Liver (tissue), 9 donors: ENCODE results near the gene VTN. TPM values are rescaled to one million over a fixed set of nuclear protein-coding genes. Genes with fewer than 3 reads are reported as not detected.

Experiments
- DNase-seq: peaks from one replicate; pipeline ENCODE4 v3.0.0-alpha.2; 2017; ENCODE audit warnings: low spot score
- H3K27ac ChIP-seq, 2 donors: one replicate each; pipeline ENCODE4 v1.7.0; 2013; ENCODE audit warnings: inconsistent platforms in 2 of 2, low read length in 2 of 2, control low read depth in 1 of 2, low read depth in 1 of 2, mild to moderate bottlenecking in 1 of 2
- H3K27me3 ChIP-seq, 4 donors: one replicate each; pipeline versions ENCODE4 v1.6.1 to v1.7.0; 2013; ENCODE audit warnings: low read length in 3 of 4, inconsistent platforms in 1 of 4, mild to moderate bottlenecking in 1 of 4, moderate library complexity in 1 of 4; ENCODE audit not compliant: control insufficient read depth in 4 of 4, insufficient read depth in 4 of 4
- H3K36me3 ChIP-seq, 4 donors: one replicate each; pipeline versions ENCODE4 v1.6.1 to v1.7.0; 2013; ENCODE audit warnings: low read length in 3 of 4, mild to moderate bottlenecking in 3 of 4, low read depth in 1 of 4, moderate library complexity in 1 of 4; ENCODE audit not compliant: control insufficient read depth in 4 of 4, insufficient read depth in 3 of 4
- H3K4me1 ChIP-seq, 4 donors: one replicate each; pipeline versions ENCODE4 v1.6.1 to v1.7.0; 2013; ENCODE audit warnings: low read length in 3 of 4, mild to moderate bottlenecking in 3 of 4, moderate library complexity in 1 of 4; ENCODE audit not compliant: control insufficient read depth in 4 of 4, insufficient read depth in 4 of 4
- H3K4me3 ChIP-seq, 3 donors: one replicate each; pipeline versions ENCODE4 v1.6.1 to v1.7.0; 2013; ENCODE audit warnings: low read length in 3 of 3, control low read depth in 1 of 3, low read depth in 1 of 3, mild to moderate bottlenecking in 1 of 3
- H3K9ac ChIP-seq, 2 donors: one replicate each; pipeline ENCODE4 v1.7.0; 2013; ENCODE audit warnings: low read length in 2 of 2, mild to moderate bottlenecking in 2 of 2, moderate library complexity in 2 of 2, control low read depth in 1 of 2, low read depth in 1 of 2
- H3K9me3 ChIP-seq, 4 donors: one replicate each; pipeline versions ENCODE4 v1.6.1 to v1.7.0; 2013; ENCODE audit warnings: low read length in 3 of 4; ENCODE audit not compliant: control insufficient read depth in 4 of 4
- EGR1 ChIP-seq, 2 donors: IDR thresholded peaks; 2 replicates each; pipeline ENCODE4 v1.6.1; 2016 to 2018; ENCODE audit warnings: antibody characterized with exemption in 2 of 2, low read depth in 2 of 2
- FOXA1 ChIP-seq: IDR thresholded peaks from 2 replicates; pipeline ENCODE4 v1.6.1; 2016; ENCODE audit warnings: antibody characterized with exemption
- FOXA2 ChIP-seq: IDR thresholded peaks from 2 replicates; pipeline ENCODE4 v1.6.1; 2016; ENCODE audit warnings: antibody characterized with exemption
- GABPA ChIP-seq, 2 donors: IDR thresholded peaks in 1 of 2; conservative IDR thresholded peaks in 1 of 2; 2 replicates each; pipeline ENCODE4 v1.6.1; 2016; ENCODE audit warnings: antibody characterized with exemption in 2 of 2, mild to moderate bottlenecking in 1 of 2, moderate library complexity in 1 of 2
- HNF4A ChIP-seq, 2 donors: conservative IDR thresholded peaks; 2 replicates each; pipeline ENCODE4 v1.6.1; 2016; ENCODE audit warnings: antibody characterized with exemption in 2 of 2, mild to moderate bottlenecking in 2 of 2
- HNF4G ChIP-seq: IDR thresholded peaks from 2 replicates; pipeline ENCODE4 v1.6.1; 2016; ENCODE audit warnings: antibody characterized with exemption
- NR2F2 ChIP-seq: IDR thresholded peaks from 2 replicates; pipeline ENCODE4 v1.6.1; 2016; ENCODE audit warnings: antibody characterized with exemption
- RXRA ChIP-seq, 2 donors: IDR thresholded peaks; 2 replicates each; pipeline ENCODE4 v1.6.1; 2017 to 2018; ENCODE audit warnings: antibody characterized with exemption in 2 of 2, mild to moderate bottlenecking in 1 of 2
- TAF1 ChIP-seq: conservative IDR thresholded peaks from 2 replicates; pipeline ENCODE4 v1.6.1; 2016; ENCODE audit warnings: antibody characterized with exemption, mild to moderate bottlenecking
- ZBTB33 ChIP-seq: IDR thresholded peaks from 2 replicates; pipeline ENCODE4 v1.6.1; 2016; ENCODE audit warnings: antibody characterized with exemption
- WGBS: extraction: QIAGEN DNeasy Blood & Tissue Kit; methylation state at CpG from one replicate; pipeline ENCODE4 v1.1.7; 2013; 5-methylcytosine and 5-hydroxymethylcytosine counted together
- polyA plus RNA-seq, 2 donors: library from polyadenylated mRNA; stranded (reverse) in 1 of 2; unstranded in 1 of 2; fragments of 200-250 nt in 1 of 2; fragments of >200 nt in 1 of 2; fragmentation: Nextera tagmentation in 1 of 2; extraction: Ambion mirVana in 1 of 2; gene quantifications; one replicate each; pipeline versions ENCODE4 v1.2.1 to v1.2.3, GENCODE V29; 2013 to 2015
- total RNA-seq, 2 donors: library from RNA; depleted of rRNA; stranded (reverse); fragments of >200 nt; gene quantifications; one replicate each; pipeline ENCODE4 v1.2.3, GENCODE V29; 2014
- TF ChIP-seq, protein P1 (sequence below): fragments of 150-350 bp; IDR thresholded peaks from 2 replicates; pipeline ENCODE4 v1.5.1; 2017; ENCODE audit warnings: improper control_type of control experiment, low read depth, low read length; ENCODE audit not compliant: missing input control
- TF ChIP-seq, protein P2 (sequence below): IDR thresholded peaks from 2 replicates; pipeline ENCODE4 v1.6.1; 2016; ENCODE audit warnings: antibody characterized with exemption, mild to moderate bottlenecking
- donor health status: healthy.
- donor health status: healthy.
- donor health status: healthy.
- donor health status: healthy.
- donor health status: healthy.

The VTN gene
- total and polyA plus RNA-seq, 4 donors: 1,668 to 4,059 (median 3,520) TPM

GRCh38 chr17:28348979-28349378 is 21.1 kb downstream of the VTN start:
- TF ChIP-seq HNF4G: no peak
- no peak for TF ChIP-seq GABPA (IDR thresholded peaks at IDR 0.05 in 1 of 2, conservative IDR thresholded peaks at IDR 0.05 in 1 of 2)
- TF ChIP-seq, protein P1, sequence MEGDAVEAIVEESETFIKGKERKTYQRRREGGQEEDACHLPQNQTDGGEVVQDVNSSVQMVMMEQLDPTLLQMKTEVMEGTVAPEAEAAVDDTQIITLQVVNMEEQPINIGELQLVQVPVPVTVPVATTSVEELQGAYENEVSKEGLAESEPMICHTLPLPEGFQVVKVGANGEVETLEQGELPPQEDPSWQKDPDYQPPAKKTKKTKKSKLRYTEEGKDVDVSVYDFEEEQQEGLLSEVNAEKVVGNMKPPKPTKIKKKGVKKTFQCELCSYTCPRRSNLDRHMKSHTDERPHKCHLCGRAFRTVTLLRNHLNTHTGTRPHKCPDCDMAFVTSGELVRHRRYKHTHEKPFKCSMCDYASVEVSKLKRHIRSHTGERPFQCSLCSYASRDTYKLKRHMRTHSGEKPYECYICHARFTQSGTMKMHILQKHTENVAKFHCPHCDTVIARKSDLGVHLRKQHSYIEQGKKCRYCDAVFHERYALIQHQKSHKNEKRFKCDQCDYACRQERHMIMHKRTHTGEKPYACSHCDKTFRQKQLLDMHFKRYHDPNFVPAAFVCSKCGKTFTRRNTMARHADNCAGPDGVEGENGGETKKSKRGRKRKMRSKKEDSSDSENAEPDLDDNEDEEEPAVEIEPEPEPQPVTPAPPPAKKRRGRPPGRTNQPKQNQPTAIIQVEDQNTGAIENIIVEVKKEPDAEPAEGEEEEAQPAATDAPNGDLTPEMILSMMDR: no peak
- TF ChIP-seq, protein P2, sequence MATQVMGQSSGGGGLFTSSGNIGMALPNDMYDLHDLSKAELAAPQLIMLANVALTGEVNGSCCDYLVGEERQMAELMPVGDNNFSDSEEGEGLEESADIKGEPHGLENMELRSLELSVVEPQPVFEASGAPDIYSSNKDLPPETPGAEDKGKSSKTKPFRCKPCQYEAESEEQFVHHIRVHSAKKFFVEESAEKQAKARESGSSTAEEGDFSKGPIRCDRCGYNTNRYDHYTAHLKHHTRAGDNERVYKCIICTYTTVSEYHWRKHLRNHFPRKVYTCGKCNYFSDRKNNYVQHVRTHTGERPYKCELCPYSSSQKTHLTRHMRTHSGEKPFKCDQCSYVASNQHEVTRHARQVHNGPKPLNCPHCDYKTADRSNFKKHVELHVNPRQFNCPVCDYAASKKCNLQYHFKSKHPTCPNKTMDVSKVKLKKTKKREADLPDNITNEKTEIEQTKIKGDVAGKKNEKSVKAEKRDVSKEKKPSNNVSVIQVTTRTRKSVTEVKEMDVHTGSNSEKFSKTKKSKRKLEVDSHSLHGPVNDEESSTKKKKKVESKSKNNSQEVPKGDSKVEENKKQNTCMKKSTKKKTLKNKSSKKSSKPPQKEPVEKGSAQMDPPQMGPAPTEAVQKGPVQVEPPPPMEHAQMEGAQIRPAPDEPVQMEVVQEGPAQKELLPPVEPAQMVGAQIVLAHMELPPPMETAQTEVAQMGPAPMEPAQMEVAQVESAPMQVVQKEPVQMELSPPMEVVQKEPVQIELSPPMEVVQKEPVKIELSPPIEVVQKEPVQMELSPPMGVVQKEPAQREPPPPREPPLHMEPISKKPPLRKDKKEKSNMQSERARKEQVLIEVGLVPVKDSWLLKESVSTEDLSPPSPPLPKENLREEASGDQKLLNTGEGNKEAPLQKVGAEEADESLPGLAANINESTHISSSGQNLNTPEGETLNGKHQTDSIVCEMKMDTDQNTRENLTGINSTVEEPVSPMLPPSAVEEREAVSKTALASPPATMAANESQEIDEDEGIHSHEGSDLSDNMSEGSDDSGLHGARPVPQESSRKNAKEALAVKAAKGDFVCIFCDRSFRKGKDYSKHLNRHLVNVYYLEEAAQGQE: no peak
- TF ChIP-seq NR2F2: no peak
- TF ChIP-seq EGR1 (IDR thresholded peaks at IDR 0.05; ENCODE audit: low read depth in 2 of 2): no peak
- TF ChIP-seq TAF1: no peak
- no peak for TF ChIP-seq RXRA (IDR thresholded peaks at IDR 0.05)
- TF ChIP-seq FOXA2: no peak
- no peak for TF ChIP-seq FOXA1
- TF ChIP-seq ZBTB33: no peak

GRCh38 chr17:28347261-28347891 is 22.7 kb downstream of the VTN start:
- peak overlapping the region; percentile 57 to 89 for H3K27ac ChIP-seq
- no peak for DNase-seq
- TF ChIP-seq RXRA (IDR thresholded peaks at IDR 0.05) (peak in 1 of 2 donors; percentile 56), HNF4A (conservative IDR thresholded peaks at IDR 0.05) (peak; percentile 17 to 64), EGR1 (IDR thresholded peaks at IDR 0.05; ENCODE audit: low read depth in 2 of 2) (no peak)
- peaks cover 23 to 67% (median 56%) of the 10 kb centered on the region in 4 donors for H3K4me1 ChIP-seq
- H3K9me3 ChIP-seq: no peaks in the 10 kb centered on the region
- H3K27me3 ChIP-seq: no peaks in the 10 kb centered on the region
- peaks cover 15 to 57% (median 43%) of the 10 kb centered on the region in 4 donors for H3K36me3 ChIP-seq
- peak overlapping the region; percentile 45 to 57 for H3K9ac ChIP-seq
- H3K4me3 ChIP-seq: peak overlapping the region in 1 of 3 donors; percentile 26
- 34% methylated on average over 8 of the region's 8 CpGs for WGBS

More at GRCh38 chr17:28348979-28349378, 21.1 kb downstream of the VTN start:
- no peaks in the 10 kb centered on the region for H3K27me3 ChIP-seq
- no peak for DNase-seq
- H3K27ac ChIP-seq: peak overlapping the region in 1 of 2 donors; percentile 10
- H3K4me3 ChIP-seq: no peak overlapping the region
- H3K4me1 ChIP-seq: peaks cover 23 to 55% (median 48%) of the 10 kb centered on the region in 4 donors
- WGBS: 65% methylated on average over 3 of the region's 3 CpGs
- peaks cover 17 to 59% (median 50%) of the 10 kb centered on the region in 4 donors for H3K36me3 ChIP-seq
- no peaks in the 10 kb centered on the region for H3K9me3 ChIP-seq
- no peak overlapping the region for H3K9ac ChIP-seq
